ENCODE results near the gene TMA16. TPM values are rescaled to one million over a fixed set of nuclear protein-coding genes. Genes with fewer than 3 reads are reported as not detected.
"Not testable (repeated sequence)": the region's sequence is repeated elsewhere in the genome, so short reads cannot be mapped to it uniquely, and the experiment has no call there.

Gene TMA16
- total RNA-seq, 4 donors from 2014 or later: 20.0 to 57.9 (median 23.9) TPM

DNA sequence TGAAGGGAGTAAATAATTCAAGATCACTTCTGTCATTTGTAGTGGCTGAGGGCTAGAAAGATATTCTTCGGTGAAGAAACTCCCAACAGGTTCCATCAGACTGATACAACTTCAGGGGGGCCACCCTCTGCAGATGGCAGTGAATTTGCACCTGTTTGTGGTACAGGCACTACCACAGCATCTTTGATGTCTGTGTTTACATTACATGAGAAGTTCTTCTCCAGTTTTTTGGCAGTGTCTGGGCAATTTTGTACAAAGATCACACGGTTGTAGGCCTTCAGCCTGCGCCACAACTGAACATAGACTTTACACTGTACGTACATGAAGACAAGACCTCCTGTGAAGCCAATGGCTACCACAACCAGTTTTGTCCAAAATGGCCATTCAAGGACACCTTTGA is 34.2 kb downstream of the TMA16 start:
- peaks cover 43% of the 10 kb centered on the region for H3K36me3 ChIP-seq
- no peak overlapping the region for H3K4me3 ChIP-seq

GRCh38 chr4:163534056-163534455 is 39.6 kb downstream of the TMA16 start:
- no peak overlapping the region for H3K27ac ChIP-seq
- H3K27me3 ChIP-seq: no peaks in the 10 kb centered on the region
- 85% methylated on average over 4 of the region's 4 CpGs for WGBS
- peaks cover 18% of the 10 kb centered on the region for H3K36me3 ChIP-seq
- no peaks in the 10 kb centered on the region for H3K9me3 ChIP-seq
- H3K4me1 ChIP-seq: no peaks in the 10 kb centered on the region
- no peak for DNase-seq (ENCODE audit: low spot score in 2 of 2)
- no peak overlapping the region for H3K4me3 ChIP-seq
- TF ChIP-seq EP300 (IDR thresholded peaks at IDR 0.05): no peak
- TF ChIP-seq, protein P1, sequence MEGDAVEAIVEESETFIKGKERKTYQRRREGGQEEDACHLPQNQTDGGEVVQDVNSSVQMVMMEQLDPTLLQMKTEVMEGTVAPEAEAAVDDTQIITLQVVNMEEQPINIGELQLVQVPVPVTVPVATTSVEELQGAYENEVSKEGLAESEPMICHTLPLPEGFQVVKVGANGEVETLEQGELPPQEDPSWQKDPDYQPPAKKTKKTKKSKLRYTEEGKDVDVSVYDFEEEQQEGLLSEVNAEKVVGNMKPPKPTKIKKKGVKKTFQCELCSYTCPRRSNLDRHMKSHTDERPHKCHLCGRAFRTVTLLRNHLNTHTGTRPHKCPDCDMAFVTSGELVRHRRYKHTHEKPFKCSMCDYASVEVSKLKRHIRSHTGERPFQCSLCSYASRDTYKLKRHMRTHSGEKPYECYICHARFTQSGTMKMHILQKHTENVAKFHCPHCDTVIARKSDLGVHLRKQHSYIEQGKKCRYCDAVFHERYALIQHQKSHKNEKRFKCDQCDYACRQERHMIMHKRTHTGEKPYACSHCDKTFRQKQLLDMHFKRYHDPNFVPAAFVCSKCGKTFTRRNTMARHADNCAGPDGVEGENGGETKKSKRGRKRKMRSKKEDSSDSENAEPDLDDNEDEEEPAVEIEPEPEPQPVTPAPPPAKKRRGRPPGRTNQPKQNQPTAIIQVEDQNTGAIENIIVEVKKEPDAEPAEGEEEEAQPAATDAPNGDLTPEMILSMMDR (IDR thresholded peaks at IDR 0.05): no peak
- TF ChIP-seq POLR2A (IDR thresholded peaks at IDR 0.05): no peak
- TF ChIP-seq POLR2AphosphoS5 (IDR thresholded peaks at IDR 0.05): no peak

More for the DNA sequence above, 34.2 kb downstream of the TMA16 start:
- whole genome bisulfite sequencing: 93% methylated on average over 4 of the region's 4 CpGs
- DNase-seq (ENCODE audit: low spot score in 2 of 2): no peak
- H3K4me1 ChIP-seq: no peaks in the 10 kb centered on the region
- no peak overlapping the region for H3K27ac ChIP-seq
- TF ChIP-seq POLR2A (IDR thresholded peaks at IDR 0.05) (no peak), POLR2AphosphoS5 (IDR thresholded peaks at IDR 0.05) (no peak), EP300 (IDR thresholded peaks at IDR 0.05) (no peak)
- TF ChIP-seq, protein P1 (IDR thresholded peaks at IDR 0.05): no peak
- no peaks in the 10 kb centered on the region for H3K9me3 ChIP-seq
- H3K27me3 ChIP-seq: no peaks in the 10 kb centered on the region

GRCh38 chr4:163535657-163536056 is 41.2 kb downstream of the TMA16 start:
- Histone ChIP-seq H3K4me1 (no peaks in the 10 kb centered on the region), H3K27me3 (no peaks in the 10 kb centered on the region), H3K9me3 (no peaks in the 10 kb centered on the region), H3K36me3 (peaks cover 10% of the 10 kb centered on the region), H3K4me3 (no peak overlapping the region), H3K27ac (no peak overlapping the region)
- 81% methylated on average over 1 of the region's 1 CpG for WGBS
- DNase-seq (ENCODE audit: low spot score in 2 of 2): no peak
- TF ChIP-seq POLR2AphosphoS5 (IDR thresholded peaks at IDR 0.05): no peak
- TF ChIP-seq, protein P1 (IDR thresholded peaks at IDR 0.05): no peak
- no peak for TF ChIP-seq EP300 (IDR thresholded peaks at IDR 0.05)
- TF ChIP-seq POLR2A (IDR thresholded peaks at IDR 0.05): no peak

DNA sequence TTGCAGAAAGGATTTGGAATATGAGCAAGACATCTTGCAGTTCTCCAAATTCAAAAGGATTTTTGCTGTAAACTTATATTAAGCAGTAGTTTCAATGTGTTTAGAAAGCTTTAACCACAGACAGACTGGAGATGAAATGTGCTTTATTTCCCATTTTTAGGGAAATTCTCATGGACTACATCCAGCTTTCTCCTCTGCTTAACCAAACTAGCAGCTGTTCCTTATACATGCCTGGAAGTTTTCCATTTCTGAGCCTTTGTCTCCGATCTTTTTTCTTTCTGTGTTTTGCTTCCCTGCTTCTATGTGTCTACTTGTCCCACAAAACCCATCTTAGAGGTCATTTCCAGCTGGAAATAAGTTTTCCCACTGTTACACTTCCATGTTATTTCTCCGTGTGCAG is 41.6 kb downstream of the TMA16 start:
- Histone ChIP-seq H3K4me3 (no peak overlapping the region), H3K9me3 (no peaks in the 10 kb centered on the region), H3K4me1 (no peaks in the 10 kb centered on the region), H3K27me3 (no peaks in the 10 kb centered on the region), H3K27ac (no peak overlapping the region), H3K36me3 (peaks cover 10% of the 10 kb centered on the region)
- no peak for DNase-seq (ENCODE audit: low spot score in 2 of 2)
- WGBS: 75% methylated on average over 2 of the region's 2 CpGs
- TF ChIP-seq, protein P1 (IDR thresholded peaks at IDR 0.05): no peak
- no peak for TF ChIP-seq POLR2AphosphoS5 (IDR thresholded peaks at IDR 0.05)
- no peak for TF ChIP-seq POLR2A (IDR thresholded peaks at IDR 0.05)
- no peak for TF ChIP-seq EP300 (IDR thresholded peaks at IDR 0.05)

DNA sequence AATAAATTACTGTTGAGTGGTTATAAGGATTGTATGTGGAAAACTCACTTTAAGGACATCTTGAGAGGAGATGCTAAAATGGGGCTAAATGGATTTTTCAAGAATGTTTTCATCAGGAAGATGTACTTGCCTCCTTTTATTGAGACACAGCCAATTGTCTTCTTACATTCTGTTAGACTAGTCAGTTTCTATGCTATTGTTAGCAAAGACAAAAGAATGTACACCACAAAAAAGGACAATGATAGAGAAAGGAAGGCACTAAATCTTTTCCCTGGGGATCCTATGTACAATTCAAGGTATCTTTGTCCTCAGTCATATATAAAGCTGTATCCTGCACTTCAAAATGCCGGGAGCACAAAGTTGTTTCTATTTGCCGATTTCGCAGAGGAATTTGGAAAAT is 42.6 kb downstream of the TMA16 start:
- Histone ChIP-seq H3K9me3 (no peaks in the 10 kb centered on the region), H3K27ac (no peak overlapping the region), H3K36me3 (peaks cover 11% of the 10 kb centered on the region), H3K27me3 (no peaks in the 10 kb centered on the region), H3K4me3 (no peak overlapping the region), H3K4me1 (no peaks in the 10 kb centered on the region)
- 97% methylated on average over 3 of the region's 3 CpGs for WGBS
- TF ChIP-seq, protein P1 (IDR thresholded peaks at IDR 0.05): no peak
- no peak for TF ChIP-seq POLR2AphosphoS5 (IDR thresholded peaks at IDR 0.05)
- DNase-seq (ENCODE audit: low spot score in 2 of 2): no peak

DNA sequence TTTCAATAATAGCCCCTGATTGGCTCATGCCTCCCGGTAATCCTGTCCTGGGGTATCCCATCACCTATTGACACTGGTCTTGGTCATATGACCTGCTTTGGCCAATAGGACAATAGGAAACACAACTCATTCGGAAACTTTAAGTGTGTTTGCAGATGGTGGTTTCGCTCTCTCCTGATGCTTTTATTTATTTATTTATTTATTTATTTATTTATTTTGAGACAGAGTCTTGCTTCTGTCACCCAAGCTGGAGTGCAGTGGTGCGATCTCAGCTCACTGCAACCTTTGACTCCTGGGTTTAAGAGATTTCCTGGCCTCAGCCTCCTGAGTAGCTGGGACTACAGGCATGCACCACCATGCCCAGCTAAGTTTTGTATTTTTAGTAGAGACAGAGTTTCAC is 44.3 kb downstream of the TMA16 start:
- not testable (repeated sequence) for DNase-seq (ENCODE audit: low spot score in 2 of 2); H3K9me3 ChIP-seq; H3K27ac ChIP-seq; H3K36me3 ChIP-seq; H3K4me3 ChIP-seq; H3K27me3 ChIP-seq; H3K4me1 ChIP-seq
- WGBS: 75% methylated on average over 4 of the region's 4 CpGs
